ENCODE data around the gene SASH1.

The SASH1 gene

DNA sequence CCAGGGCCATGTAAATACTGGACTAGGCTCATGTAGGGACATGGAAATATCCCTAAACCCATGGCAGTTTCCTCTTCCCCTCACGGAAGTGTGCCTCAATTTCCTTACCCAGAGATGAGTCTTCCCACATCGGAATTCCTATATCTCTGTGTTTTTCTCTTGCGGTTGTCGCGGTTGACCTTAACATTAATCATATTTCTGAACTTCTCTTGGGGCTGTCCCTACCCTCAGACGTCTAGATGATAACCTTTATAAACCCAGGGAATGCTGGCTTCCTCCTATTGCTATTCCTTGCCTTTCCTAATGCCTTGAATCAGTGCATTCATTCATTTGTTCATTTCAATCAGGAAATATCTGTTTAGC is 160.1 kb downstream of the SASH1 start:
- DNase-seq: no peak

DNA sequence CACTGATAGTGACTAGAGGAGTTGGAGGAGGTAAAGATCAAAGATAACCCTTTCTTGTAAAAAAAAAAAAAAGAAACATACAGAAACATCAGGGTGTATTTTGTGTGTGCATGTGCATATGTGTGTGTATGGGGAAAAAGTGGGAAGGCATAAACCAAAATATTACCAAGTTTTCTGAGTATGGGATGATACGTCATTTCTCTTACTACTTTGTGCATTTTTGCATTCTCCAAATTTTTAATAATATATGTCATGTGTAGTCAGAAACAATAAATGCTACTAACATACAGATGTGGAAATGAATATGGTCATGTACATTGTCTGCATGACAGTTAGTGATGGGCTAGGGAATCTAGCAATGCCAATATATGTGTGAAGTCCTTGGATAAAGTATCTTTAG is 161.1 kb downstream of the SASH1 start:
- no peak for DNase-seq

DNA sequence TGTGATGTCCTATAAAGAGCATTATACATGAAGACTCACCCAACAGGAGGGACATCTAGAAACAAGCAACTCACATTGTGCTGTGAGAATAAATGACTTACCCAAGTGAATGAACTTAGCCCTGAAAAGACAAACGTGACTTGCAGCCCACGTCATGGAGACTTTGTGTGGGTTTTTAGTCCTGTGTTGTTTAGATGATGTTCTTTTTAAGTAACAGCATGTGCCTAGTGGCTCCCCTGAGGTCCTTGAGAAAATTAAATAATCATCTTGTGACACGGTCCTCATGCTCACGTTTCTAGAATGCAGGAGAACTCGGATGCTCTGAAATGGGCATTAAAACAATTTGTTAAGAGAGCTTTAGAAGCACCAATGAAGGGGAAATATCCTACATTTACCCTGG is 165.1 kb downstream of the SASH1 start:
- no peak for DNase-seq

DNA sequence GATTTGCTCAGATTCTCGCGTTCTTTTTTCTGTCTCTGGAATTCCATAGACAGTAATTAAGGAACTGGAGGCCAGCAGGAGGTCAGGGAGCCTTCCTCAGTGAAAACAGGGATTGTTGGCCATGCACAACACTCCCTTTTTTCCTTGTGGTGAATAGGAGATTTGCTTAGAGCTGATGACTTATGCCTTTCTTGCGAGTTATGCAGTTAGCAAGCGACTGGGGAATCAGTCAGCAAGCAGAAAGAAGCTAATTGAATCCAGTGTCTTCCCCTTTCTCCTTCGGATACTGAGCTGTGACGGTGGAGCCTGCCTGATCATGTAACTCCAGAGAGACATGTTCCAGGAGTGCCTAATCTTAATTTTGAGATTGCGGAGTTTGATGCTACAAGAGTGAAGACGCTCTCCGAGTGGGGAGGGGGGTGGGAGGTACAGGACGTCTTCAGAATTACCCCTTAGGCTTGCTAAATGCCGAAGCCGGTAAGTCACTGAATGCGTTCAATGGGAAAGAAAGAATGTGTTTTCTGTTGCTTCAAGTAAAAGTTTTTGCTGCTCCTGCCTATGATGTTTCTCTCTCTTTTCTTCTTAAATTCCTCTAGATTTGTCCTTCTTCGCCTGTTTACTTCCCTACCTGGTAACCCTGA is 165.9 kb downstream of the SASH1 start:
- no peak for DNase-seq

DNA sequence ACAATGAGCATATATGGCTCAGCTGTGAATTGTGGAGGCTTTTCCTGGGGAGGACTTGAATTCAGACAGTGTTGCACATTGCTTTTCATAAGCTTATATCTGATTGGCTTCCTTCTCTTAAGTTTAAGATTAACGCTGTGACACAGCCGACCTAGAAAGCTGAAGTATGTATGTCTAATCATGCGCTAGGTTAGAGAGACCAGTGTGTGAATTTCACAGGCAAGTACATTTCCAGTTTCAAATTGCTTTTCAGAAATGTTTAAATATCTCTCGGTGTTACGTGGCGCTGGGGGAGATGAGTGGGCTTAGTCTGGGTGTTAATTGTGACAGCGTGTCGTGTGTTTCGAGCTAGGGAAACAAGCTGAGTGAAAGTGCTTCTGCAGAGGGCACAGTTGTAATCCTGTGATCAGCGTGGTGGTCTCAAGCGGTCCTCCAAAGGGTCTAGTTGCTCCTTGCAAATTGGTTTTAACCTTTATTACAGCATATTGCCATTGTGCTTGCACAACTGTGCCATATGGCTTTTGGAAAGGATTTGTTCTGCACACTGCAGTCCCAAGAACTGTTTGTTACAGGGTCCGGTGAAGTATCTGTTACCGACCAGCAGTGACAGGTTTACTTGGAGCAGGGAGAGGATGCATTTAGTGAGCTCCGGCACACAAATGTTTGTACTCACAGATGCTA is 166.6 kb downstream of the SASH1 start:
- DNase-seq: no peak

DNA sequence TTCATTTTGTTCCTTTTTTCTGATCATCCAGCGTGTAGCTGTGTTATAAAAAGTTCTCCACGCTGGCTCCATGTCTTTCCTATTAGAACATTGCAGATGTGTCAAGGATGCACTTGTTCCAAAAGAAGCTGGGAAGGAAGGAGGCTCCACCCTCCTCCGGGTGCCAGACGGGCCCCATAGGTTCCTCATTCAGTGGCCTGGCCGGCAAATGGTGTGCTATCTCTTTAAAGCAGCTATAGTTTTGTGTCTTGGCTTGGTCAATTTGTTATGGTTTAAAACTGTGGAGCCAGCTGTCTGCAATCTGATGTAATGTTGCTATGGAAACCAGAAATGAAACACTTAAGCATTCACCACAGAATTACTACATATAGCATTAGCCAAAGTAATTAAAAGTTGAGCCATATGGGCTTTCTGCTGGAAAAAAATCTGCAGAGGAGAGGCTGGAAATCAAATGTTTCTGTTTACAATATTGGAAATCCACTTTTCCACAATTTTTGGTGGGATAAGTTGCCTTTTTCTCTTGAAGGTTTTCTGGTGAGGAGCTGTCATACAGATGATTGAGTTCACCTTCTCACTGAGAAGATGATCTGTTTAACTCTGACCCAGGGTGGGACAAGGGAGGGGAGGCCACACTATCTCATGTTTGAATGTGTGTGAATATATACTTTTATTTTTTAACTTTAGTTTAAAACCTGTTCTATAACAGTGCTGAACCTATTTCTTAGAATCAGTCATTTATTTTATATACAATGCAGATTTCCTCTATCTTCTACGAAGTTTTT is 167.4 kb downstream of the SASH1 start:
- no peak for DNase-seq

DNA sequence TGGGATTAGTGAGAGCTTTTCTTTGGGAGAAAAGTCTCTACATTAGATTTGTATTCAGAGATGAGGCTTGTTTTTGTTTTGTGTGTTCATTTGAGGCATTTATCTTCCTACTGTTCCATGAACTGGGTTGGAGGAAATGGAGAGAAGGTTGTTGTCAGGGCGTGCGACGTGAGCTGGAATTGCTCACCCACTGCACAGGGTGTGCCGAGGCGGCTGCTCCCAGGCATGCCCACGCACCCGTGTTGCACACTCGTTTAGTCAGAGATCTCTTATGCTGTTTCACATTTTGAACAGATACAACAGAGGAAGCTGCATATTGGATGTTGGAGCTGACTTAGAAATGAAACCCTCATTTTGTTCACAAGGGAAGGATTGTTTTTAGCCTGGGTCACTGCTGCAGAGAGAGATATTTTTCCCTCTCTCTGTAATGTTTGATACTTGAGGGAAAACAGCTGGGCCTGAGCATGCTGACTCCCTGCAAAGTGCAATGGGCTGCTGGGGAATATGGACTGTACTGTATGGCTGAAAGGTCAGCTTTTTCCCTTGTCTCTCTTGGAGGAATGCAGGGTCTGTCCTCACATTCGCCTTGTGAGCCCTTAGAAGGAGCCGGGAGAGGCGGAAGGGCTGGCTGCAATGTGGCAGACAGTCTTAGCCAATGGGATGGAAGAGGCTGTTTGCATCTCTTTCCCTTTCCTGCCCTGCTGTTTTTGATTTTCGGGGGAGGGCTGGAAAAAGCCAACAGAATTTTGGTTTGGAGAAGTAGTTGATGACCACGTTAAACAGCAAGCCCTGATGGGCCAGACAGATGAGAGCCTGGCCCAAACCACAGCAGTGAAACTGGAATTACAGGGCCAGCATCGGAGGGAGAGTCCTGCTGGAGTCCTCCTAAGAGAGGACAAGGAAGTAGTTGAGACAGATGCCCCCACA is 170.8 kb downstream of the SASH1 start:
- no peak for DNase-seq

DNA sequence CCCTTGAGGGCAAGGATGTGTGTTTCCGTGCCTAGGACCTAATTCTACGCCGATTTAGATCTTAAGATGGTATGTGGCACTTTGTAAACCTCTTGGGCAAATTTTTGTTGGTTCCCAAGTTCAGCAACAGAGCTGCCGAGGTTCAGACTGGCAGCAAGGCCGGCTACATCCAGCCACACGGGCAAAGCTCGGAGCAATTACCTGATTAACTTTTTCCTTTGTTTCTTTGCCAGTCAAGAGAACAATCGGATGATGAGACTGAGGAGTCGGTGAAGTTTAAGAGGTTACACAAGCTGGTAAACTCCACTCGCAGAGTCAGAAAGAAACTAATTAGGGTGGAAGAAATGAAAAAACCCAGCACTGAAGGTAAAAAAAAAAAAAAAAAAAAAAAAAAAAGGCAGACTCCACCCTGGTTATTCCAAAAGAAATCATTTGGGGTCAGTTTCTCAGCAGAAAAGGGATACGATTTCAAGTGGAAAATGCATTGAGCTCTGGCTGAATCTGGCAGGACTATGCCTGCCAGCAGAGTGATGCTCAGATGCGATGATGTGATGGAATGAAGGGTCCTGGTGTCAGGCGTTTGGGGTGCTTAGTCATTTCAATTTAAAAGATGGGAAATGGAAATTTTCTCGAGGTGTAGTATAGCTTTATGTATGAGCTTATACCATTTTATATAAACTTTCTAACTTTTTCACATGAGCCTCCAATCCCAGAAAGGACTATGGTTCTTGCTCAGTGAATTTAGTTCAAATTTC is 171.6 kb downstream of the SASH1 start:
- no peak for DNase-seq

DNA sequence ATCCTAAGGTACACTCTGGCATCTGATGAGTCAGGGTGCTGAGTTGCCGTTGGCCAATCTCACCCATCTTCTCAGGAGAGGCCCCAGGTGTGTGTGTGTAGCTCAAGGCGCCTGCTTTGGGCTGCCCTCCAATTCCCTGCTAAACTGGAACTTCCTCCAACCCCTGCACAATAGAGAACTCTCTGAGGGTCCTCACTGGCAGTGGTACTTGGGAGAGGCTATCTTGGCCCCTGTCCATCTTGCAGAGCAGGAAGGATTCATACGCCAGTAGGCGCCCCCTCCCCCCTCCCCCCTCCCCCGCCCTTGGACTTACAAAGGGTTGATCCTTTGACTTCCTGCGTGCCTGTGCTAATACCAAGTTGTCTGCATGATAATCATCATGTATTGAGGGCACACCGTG is 173.6 kb downstream of the SASH1 start:
- no peak for DNase-seq

DNA sequence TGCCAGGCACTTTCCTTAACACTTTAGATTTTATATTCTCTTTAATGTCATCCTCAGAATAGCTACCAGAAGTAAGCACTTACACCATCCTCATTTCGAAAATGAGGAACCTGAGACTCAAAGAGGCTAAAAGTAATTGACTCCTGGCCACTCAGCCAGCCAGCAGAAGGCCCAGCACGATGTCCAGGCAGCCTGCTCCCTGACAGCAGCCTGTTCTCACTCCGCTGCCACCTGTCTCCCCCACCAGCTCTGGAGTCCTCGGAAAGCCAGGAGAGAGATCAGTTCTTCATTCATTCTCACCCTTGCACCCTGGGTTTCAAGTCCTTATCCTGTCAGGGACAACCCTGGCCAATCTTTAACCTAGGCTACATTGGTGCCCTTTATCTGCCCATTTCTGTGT is 174.0 kb downstream of the SASH1 start:
- DNase-seq: no peak

DNA sequence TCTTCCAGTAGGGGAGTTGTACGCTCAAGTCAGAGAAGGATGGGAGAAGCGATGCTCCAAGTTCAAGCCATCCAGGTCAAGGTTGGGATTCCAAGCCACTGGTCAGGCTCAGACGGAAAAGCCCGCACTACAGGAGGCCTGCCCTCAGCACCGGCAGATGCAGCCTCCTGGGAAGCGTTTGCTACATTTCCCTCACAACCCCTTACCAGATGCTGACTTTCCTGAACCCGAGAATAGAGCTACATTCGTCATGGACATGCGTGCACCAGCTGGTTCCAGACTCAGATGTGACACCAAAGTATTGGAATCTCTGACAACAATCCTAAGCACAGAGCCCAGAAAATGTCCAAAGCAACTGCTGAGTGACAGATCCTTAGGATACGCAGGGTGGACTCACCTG is 174.8 kb downstream of the SASH1 start:
- DNase-seq: no peak

DNA sequence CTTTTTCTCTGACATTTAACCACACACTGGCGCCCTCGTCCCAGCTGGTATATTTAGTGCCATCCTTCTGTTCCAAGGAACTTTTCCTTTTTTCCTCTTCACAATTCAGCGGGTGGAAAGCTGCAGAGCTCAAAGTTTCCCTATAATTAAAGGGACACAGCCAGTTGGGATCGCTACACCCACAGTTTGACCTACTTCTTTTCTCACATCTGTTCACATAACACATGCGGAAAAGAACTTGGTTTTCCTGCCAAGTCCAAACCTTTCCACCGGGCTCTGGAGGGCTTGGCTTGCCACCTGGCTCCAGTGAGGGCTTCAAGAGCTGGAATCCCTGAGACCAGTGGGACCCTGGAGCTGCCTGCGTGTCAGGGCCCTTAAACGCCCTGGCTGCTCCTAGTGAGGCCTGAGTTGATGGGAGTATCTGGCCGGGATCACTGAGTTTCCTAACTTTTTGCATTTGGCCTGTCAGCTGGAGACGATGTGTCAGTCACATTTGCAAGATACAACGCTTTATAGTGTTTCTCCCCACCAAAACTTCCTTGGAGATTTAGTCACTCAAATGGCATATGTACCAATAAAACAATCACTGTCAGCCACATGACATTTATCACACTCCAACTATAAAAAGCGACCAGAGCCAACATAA is 176.0 kb downstream of the SASH1 start:
- DNase-seq: no peak

DNA sequence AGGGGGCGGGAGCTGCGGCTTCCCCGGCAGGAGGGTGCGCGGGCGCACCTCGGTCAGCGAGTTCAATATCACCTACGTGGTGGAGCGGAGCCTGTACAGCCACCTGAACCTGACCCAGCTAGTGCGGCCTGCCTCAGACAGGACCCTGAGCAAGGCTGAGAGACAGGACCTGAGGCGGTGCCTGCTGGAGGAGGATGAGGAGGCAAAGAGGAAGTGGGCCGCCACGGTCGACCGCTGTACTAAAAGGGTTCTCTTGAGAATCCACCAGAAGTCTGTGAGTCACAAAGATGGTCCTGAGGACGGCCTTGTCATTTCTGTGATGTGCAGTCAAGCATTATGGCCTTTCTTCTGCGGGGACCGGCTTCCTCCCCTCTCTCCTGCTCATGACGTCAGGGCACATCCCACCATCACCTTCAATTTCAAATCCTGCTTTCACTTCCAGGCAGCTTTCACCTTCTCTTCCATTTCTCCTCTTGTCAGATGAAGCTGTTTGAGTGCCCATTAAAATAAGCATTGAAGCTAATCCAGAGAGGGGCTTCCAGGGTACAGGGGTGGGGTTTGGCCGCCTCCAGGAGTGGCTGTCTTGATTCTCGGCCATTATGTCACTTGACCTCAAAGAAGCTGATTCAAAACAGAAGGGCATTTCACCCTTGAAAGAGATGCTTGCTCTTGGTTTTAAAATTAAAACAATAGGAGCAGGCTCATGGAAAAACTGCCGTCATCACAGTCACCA is 177.6 kb downstream of the SASH1 start:
- no peak for DNase-seq

DNA sequence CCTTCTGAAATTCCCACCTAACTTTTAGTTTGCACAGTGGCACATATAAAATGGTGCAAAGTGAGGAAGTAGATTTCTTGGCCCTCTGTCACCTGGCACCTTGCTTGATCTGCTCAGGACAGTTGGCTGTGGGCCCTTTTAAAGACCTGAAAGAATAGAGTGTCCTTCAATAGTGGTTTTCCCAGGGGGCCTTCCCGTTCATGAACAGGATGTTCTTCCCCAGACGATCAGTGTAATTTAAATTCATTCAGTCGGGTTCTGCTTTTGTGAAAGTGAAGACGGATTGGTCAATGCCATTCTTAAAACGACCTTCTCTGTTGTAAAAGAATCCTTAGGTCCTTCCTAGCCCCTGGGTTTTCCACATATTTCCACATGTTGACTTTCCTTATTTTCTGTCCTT is 178.5 kb downstream of the SASH1 start:
- no peak for DNase-seq

DNA sequence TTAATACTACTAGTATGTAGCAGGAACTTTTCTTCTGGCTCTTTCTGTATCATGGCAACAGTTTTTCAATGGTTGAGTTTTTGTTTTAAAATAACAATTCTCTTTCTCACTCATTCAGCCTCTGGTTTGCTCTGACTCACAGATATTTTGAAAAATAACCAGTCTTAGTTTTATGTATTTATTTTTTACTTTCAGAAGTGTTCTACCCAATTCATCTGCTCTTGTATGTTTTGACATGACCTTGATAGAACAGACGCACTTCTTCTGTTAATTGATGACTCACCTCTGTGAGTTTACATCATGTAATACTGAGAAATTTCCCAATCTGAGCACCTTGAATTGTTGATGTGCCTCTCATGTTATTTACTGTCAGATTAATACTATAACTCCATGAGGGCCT is 178.9 kb downstream of the SASH1 start:
- no peak for DNase-seq

DNA sequence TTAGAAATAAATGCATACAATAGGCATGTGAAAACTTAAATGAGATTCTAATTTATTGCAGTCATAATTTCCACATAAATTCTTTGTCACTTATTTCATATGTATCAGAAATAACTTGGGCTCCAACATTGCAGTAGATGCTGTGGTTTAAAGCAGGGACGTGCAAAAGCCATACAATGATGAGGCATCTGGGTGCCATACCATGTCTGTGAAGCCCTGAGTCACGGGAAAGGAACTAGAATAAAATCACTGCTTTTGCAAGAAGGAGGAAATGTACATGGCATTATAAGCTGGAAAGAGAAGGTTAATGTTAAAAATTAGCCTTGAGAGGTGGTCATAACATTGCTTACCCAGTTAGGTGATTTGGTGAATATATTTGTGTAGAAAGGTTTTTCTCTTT is 180.4 kb downstream of the SASH1 start:
- DNase-seq: no peak

DNA sequence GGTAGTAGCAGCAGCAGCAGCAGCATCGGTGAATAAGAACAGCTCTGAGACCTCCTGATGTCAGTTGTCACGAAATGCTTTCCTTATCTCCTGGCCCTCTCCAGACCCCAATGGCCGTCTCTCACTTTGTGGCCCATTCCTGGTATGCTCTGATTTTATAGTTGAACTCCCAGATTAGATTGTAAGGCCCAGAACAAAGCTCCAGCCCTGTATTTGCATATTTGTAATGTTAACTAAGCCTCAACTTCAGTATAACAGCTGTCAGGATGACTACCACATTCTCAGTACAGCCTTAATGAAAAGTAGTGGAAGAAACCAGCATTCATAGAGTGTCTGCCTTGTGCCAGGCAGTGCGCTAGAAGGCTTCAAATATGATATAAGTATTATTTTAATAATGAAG is 180.9 kb downstream of the SASH1 start:
- DNase-seq: no peak

DNA sequence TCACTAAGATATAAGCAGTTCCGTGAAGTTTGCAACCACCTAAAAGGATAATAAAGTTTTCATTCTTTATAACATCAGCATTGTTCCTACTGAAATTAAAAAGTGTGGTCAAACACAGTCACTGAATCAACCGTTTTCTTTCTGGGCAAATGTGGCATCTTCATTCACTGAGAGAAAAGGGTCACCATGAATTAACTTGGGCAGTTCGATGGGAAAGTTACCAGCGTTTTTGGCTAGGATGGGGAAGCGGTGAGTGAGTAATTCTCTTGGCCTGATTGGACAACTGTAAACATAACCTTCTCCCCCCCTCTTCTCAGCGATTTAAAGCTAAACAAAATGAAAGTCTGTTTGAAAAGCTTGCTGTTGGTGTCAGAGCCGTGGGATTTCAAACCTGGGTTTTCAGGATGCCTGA is 181.8 kb downstream of the SASH1 start:
- no peak for DNase-seq

DNA sequence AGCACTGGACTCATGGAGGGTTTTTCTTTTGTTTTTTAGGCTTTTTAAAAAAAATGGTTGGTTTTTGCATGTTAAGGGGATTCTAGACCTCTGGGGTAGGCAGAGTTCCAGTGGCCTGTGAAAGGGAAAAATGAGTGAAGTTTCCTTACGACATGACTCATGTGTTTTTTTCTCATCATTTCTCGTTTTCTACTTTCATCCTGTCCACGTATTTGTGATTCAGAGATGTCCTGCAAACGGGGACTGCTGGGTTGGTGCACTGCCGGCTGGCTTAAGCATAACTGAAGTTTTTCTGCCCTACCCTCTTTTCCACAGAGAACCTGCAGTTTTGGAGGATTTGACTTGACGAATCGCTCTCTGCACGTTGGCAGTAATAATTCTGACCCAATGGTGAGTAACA is 182.3 kb downstream of the SASH1 start:
- DNase-seq: no peak

DNA sequence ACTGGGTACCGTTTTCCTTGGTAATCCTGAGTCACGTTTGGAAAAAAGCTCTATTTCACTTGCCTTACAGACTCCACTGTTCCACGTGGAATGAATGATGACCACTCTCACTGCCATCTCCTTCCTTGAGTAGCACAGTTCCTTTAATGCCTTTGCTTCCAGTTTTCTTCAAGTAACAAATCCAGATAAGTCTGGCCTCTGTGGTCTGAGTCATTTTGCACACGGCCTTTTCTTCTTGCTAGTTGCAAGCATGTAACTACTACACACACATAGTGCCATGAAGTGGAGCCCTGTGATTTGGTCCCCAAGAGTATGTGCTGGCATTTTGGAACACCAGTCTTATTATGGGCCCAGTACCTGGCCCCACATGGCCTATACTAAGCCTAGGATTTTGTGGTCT is 182.8 kb downstream of the SASH1 start:
- DNase-seq: no peak

DNA sequence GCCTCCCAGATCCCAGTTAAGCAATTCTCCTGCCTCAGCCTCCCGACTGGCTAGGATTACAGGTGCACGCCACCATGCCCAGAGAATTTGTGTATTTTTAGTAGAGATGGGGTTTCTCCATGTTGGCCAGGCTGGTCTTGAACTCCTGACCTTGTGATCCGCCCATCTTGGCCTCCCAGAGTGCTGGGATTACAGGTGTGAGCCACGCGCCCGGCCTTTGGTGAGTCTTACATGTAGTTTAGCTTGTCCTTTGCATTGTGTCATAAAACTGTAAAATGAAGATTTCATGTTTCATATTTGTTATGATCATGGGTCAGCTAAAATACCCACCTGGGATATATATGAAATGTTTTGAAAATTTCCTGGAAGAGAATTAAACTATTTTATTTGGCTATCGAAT is 183.5 kb downstream of the SASH1 start:
- DNase-seq: no peak

All from NCI-H187 (cell line).